KOPT-K1 (cell line): ENCODE results near the gene CYP4F2.
"Not testable (repeated sequence)": the region's sequence is repeated elsewhere in the genome, so short reads cannot be mapped to it uniquely, and the experiment has no call there.

Experiments
- H3K27ac ChIP-seq: fragments of 200-600 bp; sonication (generic); 2 replicates; pipeline ENCODE4 v1.5.1; 2016; ENCODE audit warnings: antibody characterized with exemption, mild to moderate bottlenecking, low read depth, low read length; ENCODE audit not compliant: poor library complexity, severe bottlenecking
- H3K36me3 ChIP-seq: fragments of 200-600 bp; sonication (generic); 2 replicates; pipeline ENCODE4 v1.5.1; 2017; ENCODE audit warnings: antibody characterized with exemption, mild to moderate bottlenecking, low read length, moderate library complexity; ENCODE audit not compliant: insufficient read depth
- H3K9me3 ChIP-seq: fragments of 200-600 bp; sonication (generic); 2 replicates; pipeline ENCODE4 v1.5.1; 2017; ENCODE audit warnings: antibody characterized with exemption, low read length, mild to moderate bottlenecking; ENCODE audit not compliant: insufficient read depth, poor library complexity, severe bottlenecking

CYP4F2 gene

GRCh38 chr19:15913830-15914229, 16.0 kb upstream of the CYP4F2 start:
- no peak overlapping the region for H3K27ac ChIP-seq
- H3K36me3 ChIP-seq: no peaks in the 10 kb centered on the region
- H3K9me3 ChIP-seq: peaks cover 31% of the 10 kb centered on the region

GRCh38 chr19:15913384-15913783, 15.5 kb upstream of the CYP4F2 start:
- no peak overlapping the region for H3K27ac ChIP-seq
- H3K36me3 ChIP-seq: no peaks in the 10 kb centered on the region
- H3K9me3 ChIP-seq: peaks cover 31% of the 10 kb centered on the region

GRCh38 chr19:15911599-15912235, 13.8 kb upstream of the CYP4F2 start:
- H3K27ac ChIP-seq: no peak overlapping the region
- no peaks in the 10 kb centered on the region for H3K36me3 ChIP-seq
- H3K9me3 ChIP-seq: peaks cover 26% of the 10 kb centered on the region

- peaks cover 4% of the 10 kb centered on the region; the same call in 1 of the 2 replicates for H3K36me3 ChIP-seq
- H3K9me3 ChIP-seq: peaks cover 33% of the 10 kb centered on the region
- H3K27ac ChIP-seq: no peak overlapping the region
These were observed 7.2 kb upstream of the CYP4F2 start for GRCh38 chr19:15905026-15905425.

GRCh38 chr19:15902898-15903297, 5.0 kb upstream of the CYP4F2 start:
- H3K9me3 ChIP-seq: peaks cover 33% of the 10 kb centered on the region
- not testable (repeated sequence) for H3K36me3 ChIP-seq, H3K27ac ChIP-seq

GRCh38 chr19:15902254-15902653, 4.4 kb upstream of the CYP4F2 start:
- H3K27ac ChIP-seq: no peak overlapping the region
- H3K9me3 ChIP-seq: peaks cover 33% of the 10 kb centered on the region
- H3K36me3 ChIP-seq: peaks cover 4% of the 10 kb centered on the region; the same call in 1 of the 2 replicates

- Histone ChIP-seq H3K36me3 (peaks cover 4% of the 10 kb centered on the region; the same call in 1 of the 2 replicates), H3K27ac (peak overlapping the region; percentile 63), H3K9me3 (peaks cover 33% of the 10 kb centered on the region)
These were observed 2.6 kb upstream of the CYP4F2 start for GRCh38 chr19:15900504-15900903.

GRCh38 chr19:15900032-15900431, 2.2 kb upstream of the CYP4F2 start:
- peaks cover 31% of the 10 kb centered on the region for H3K9me3 ChIP-seq
- peak overlapping the region; percentile 63 for H3K27ac ChIP-seq
- H3K36me3 ChIP-seq: not testable (repeated sequence)

GRCh38 chr19:15899561-15899960, 1.7 kb upstream of the CYP4F2 start:
- H3K27ac ChIP-seq, H3K36me3 ChIP-seq: not testable (repeated sequence)
- peaks cover 26% of the 10 kb centered on the region for H3K9me3 ChIP-seq

- H3K36me3 ChIP-seq: no peaks in the 10 kb centered on the region
- no peak overlapping the region for H3K27ac ChIP-seq
- peaks cover 4% of the 10 kb centered on the region for H3K9me3 ChIP-seq
These were observed 692 bp downstream of the CYP4F2 start for GRCh38 chr19:15897026-15897737.

GRCh38 chr19:15895876-15896430, 1.9 kb downstream of the CYP4F2 start:
- no peaks in the 10 kb centered on the region for H3K36me3 ChIP-seq
- H3K27ac ChIP-seq: no peak overlapping the region
- H3K9me3 ChIP-seq: no peaks in the 10 kb centered on the region

- H3K36me3 ChIP-seq: no peaks in the 10 kb centered on the region
- no peak overlapping the region for H3K27ac ChIP-seq
- H3K9me3 ChIP-seq: no peaks in the 10 kb centered on the region
These were observed 3.5 kb downstream of the CYP4F2 start for GRCh38 chr19:15894359-15894758.

- H3K27ac ChIP-seq: no peak overlapping the region
- no peaks in the 10 kb centered on the region for H3K9me3 ChIP-seq
- H3K36me3 ChIP-seq: no peaks in the 10 kb centered on the region
These were observed 4.4 kb downstream of the CYP4F2 start for GRCh38 chr19:15893477-15893876.

GRCh38 chr19:15892012-15892411, 5.9 kb downstream of the CYP4F2 start:
- no peaks in the 10 kb centered on the region for H3K9me3 ChIP-seq

GRCh38 chr19:15891434-15891833, 6.4 kb downstream of the CYP4F2 start:
- Histone ChIP-seq H3K27ac (no peak overlapping the region), H3K9me3 (no peaks in the 10 kb centered on the region), H3K36me3 (no peaks in the 10 kb centered on the region)

More at GRCh38 chr19:15892012-15892411, 5.9 kb downstream of the CYP4F2 start:
- no peaks in the 10 kb centered on the region for H3K36me3 ChIP-seq
- H3K27ac ChIP-seq: no peak overlapping the region
